Natural killer cell (primary cell): ENCODE results near the gene NRAP. TPM values are rescaled to one million over a fixed set of nuclear protein-coding genes. Genes with fewer than 3 reads are reported as not detected.

ENCODE experiments used
- ATAC-seq, 3 donors: fragments of 150-1000 bp in 2 of 3; fragments of 200-7000 bp in 1 of 3; cut with Tn5 transposase; 1 replicate in 1 of 3; 2 replicates in 2 of 3; pipeline ENCODE4 v1.10.0; 2021; ENCODE audit warnings: mild to moderate bottlenecking in 2 of 3, moderate library complexity in 2 of 3
- DNase-seq, 2 donors: peaks; one replicate each; pipeline versions ENCODE4 v3.0.0 to v3.0.0-alpha.2; 2013 to 2021; ENCODE audit warnings: mixed read lengths in 1 of 2
- H3K27ac ChIP-seq: one replicate; pipeline ENCODE4 v1.5.1; 2013; ENCODE audit warnings: mild to moderate bottlenecking, low read length
- H3K27me3 ChIP-seq: one replicate; pipeline ENCODE4 v1.6.1; 2013; ENCODE audit warnings: low read length; ENCODE audit not compliant: control insufficient read depth, insufficient read depth
- H3K36me3 ChIP-seq: one replicate; pipeline ENCODE4 v1.6.1; 2013; ENCODE audit warnings: low read length; ENCODE audit not compliant: control insufficient read depth, insufficient read depth
- H3K4me1 ChIP-seq: one replicate; pipeline ENCODE4 v1.6.1; 2013; ENCODE audit warnings: low read length; ENCODE audit not compliant: control insufficient read depth, insufficient read depth
- H3K4me3 ChIP-seq: one replicate; pipeline ENCODE4 v1.5.1; 2013; ENCODE audit warnings: low read length
- H3K9me3 ChIP-seq: one replicate; pipeline ENCODE4 v1.6.1; 2013; ENCODE audit warnings: low read length; ENCODE audit not compliant: control insufficient read depth, insufficient read depth
- H3K27ac Mint-ChIP-seq, 2 donors: one replicate each; pipeline ENCODE4 v1.8.0; 2022; ENCODE audit warnings: mild to moderate bottlenecking in 2 of 2, mixed read lengths in 2 of 2, moderate library complexity in 1 of 2
- H3K27me3 Mint-ChIP-seq, 2 donors: one replicate each; pipeline ENCODE4 v1.8.0; 2022; ENCODE audit warnings: low read depth in 2 of 2, mixed read lengths in 2 of 2
- H3K36me3 Mint-ChIP-seq: one replicate; pipeline ENCODE4 v1.8.0; 2022; ENCODE audit warnings: mixed read lengths
- H3K4me1 Mint-ChIP-seq, 2 donors: one replicate each; pipeline ENCODE4 v1.8.0; 2022; ENCODE audit warnings: mixed read lengths in 2 of 2
- H3K4me3 Mint-ChIP-seq: one replicate; pipeline ENCODE4 v1.8.0; 2022; ENCODE audit warnings: mild to moderate bottlenecking, moderate library complexity, mixed read lengths
- H3K9me3 Mint-ChIP-seq, 2 donors: one replicate each; pipeline ENCODE4 v1.8.0; 2022; ENCODE audit warnings: mixed read lengths in 2 of 2
- WGBS: methylation state at CpG from one replicate; pipeline ENCODE4 v1.1.7; 2013; ENCODE audit warnings: missing lambda C conversion rate; ENCODE audit not compliant: insufficient coverage; 5-methylcytosine and 5-hydroxymethylcytosine counted together
- intact Hi-C: fragments of 100-400 bp; cut with micrococcal nuclease; formaldehyde crosslinking; loops from one replicate; pipeline ENCODE4 v1.14.2; 2022
- total RNA-seq, 4 donors: library from RNA; stranded (reverse); fragments of 120-200 nt in 1 of 4; gene quantifications; one replicate each; pipeline versions ENCODE4 v1.2.3 to v1.2.4, GENCODE V29; 2013 to 2022
- TF ChIP-seq, protein P1 (sequence below): fragments of 200-600 bp; IDR thresholded peaks from one replicate; pipeline ENCODE4 v1.8.0; 2022; ENCODE audit warnings: antibody characterized with exemption

The NRAP gene
- not detected for total RNA-seq
- not detected for total RNA-seq (2013)

- Histone ChIP-seq H3K9me3 (no peaks in the 10 kb centered on the region), H3K4me3 (no peak within 1 kb of the TSS), H3K4me1 (no peaks in the 10 kb centered on the region), H3K27me3 (peaks cover 4% of the 10 kb centered on the region), H3K36me3 (no peaks in the 10 kb centered on the region), H3K27ac (no peak within 1 kb of the TSS)
- H3K9me3 Mint-ChIP-seq: no peaks in the 10 kb centered on the region
- H3K36me3 Mint-ChIP-seq: no peaks in the 10 kb centered on the region
- H3K27ac Mint-ChIP-seq: no peak within 1 kb of the TSS
- whole genome bisulfite sequencing: 75% methylated on average over 3 of the region's 5 CpGs
- DNase-seq: no peak
- intact Hi-C loops: no loop called here
- ATAC-seq: no peak
- H3K4me3 Mint-ChIP-seq: no peak within 1 kb of the TSS
- H3K27me3 Mint-ChIP-seq: peaks cover 10 to 14% of the 10 kb centered on the region in 2 donors
- TF ChIP-seq, protein P1, sequence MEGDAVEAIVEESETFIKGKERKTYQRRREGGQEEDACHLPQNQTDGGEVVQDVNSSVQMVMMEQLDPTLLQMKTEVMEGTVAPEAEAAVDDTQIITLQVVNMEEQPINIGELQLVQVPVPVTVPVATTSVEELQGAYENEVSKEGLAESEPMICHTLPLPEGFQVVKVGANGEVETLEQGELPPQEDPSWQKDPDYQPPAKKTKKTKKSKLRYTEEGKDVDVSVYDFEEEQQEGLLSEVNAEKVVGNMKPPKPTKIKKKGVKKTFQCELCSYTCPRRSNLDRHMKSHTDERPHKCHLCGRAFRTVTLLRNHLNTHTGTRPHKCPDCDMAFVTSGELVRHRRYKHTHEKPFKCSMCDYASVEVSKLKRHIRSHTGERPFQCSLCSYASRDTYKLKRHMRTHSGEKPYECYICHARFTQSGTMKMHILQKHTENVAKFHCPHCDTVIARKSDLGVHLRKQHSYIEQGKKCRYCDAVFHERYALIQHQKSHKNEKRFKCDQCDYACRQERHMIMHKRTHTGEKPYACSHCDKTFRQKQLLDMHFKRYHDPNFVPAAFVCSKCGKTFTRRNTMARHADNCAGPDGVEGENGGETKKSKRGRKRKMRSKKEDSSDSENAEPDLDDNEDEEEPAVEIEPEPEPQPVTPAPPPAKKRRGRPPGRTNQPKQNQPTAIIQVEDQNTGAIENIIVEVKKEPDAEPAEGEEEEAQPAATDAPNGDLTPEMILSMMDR: no peak
- H3K4me1 Mint-ChIP-seq: no peaks in the 10 kb centered on the region
Measured at GRCh38 chr10:113663908-113664307, at the start of gene NRAP. Gene NRAP (minus strand): TSS chr10:113664041. CDS start chr10:113663882, 159 bp downstream.

- Mint-ChIP-seq H3K27ac (no peak overlapping the region), H3K36me3 (no peaks in the 10 kb centered on the region), H3K9me3 (no peaks in the 10 kb centered on the region), H3K27me3 (no peaks in the 10 kb centered on the region), H3K4me1 (peaks cover 18 to 35% of the 10 kb centered on the region in 2 donors), H3K4me3 (no peak overlapping the region)
- no peaks in the 10 kb centered on the region for H3K4me1 ChIP-seq
- H3K36me3 ChIP-seq: peaks cover 3% of the 10 kb centered on the region
- ATAC-seq (no peak), DNase-seq (no peak)
- H3K27me3 ChIP-seq: no peaks in the 10 kb centered on the region
- H3K4me3 ChIP-seq: no peak overlapping the region
- TF ChIP-seq, protein P1: no peak
- intact Hi-C loops: no loop called here
- H3K9me3 ChIP-seq: no peaks in the 10 kb centered on the region
- 60% methylated on average over 1 of the region's 2 CpGs for WGBS
- no peak overlapping the region for H3K27ac ChIP-seq
Measured at GRCh38 chr10:113713640-113713982, 49.8 kb upstream of the NRAP start.

- no peaks in the 10 kb centered on the region for H3K9me3 Mint-ChIP-seq
- Histone ChIP-seq H3K9me3 (no peaks in the 10 kb centered on the region), H3K4me3 (no peak overlapping the region), H3K4me1 (no peaks in the 10 kb centered on the region), H3K27ac (no peak overlapping the region), H3K27me3 (no peaks in the 10 kb centered on the region), H3K36me3 (peaks cover 3% of the 10 kb centered on the region)
- H3K36me3 Mint-ChIP-seq: no peaks in the 10 kb centered on the region
- H3K27me3 Mint-ChIP-seq: no peaks in the 10 kb centered on the region
- intact Hi-C loops: no loop called here
- H3K4me3 Mint-ChIP-seq: no peak overlapping the region
- no peak for ATAC-seq
- no peak for DNase-seq
- TF ChIP-seq, protein P1: no peak
- H3K27ac Mint-ChIP-seq: no peak overlapping the region
- 92% methylated on average over 7 of the region's 8 CpGs for WGBS
- peaks cover 23 to 40% of the 10 kb centered on the region in 2 donors for H3K4me1 Mint-ChIP-seq
Measured at GRCh38 chr10:113712755-113713639, 49.2 kb upstream of the NRAP start.

DNA sequence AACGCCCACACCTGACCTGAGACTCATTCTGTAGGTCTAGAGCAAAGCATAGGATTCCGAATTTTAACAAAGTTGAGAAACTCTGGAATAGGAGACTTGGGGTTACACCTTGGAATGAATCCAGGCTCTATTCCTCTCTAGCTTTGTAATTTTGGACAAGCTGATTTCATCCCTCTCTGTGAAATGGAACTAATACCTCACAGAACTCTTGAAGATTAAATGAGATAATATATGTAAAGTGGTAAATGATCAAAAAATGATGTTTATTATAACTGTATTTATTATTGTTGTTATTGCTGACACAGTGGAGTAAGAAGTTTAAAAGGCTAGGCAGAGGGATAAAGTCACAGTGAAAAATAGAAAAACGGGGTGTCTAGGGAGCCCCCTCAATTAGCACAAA is 48.2 kb upstream of the NRAP start:
- Histone ChIP-seq H3K27ac (no peak overlapping the region), H3K36me3 (peaks cover 3% of the 10 kb centered on the region), H3K9me3 (no peaks in the 10 kb centered on the region), H3K4me1 (no peaks in the 10 kb centered on the region), H3K4me3 (no peak overlapping the region), H3K27me3 (no peaks in the 10 kb centered on the region)
- TF ChIP-seq, protein P1: no peak
- no peak overlapping the region for H3K27ac Mint-ChIP-seq
- intact Hi-C loops: no loop called here
- no peaks in the 10 kb centered on the region for H3K36me3 Mint-ChIP-seq
- WGBS: 100% methylated on average over 3 of the region's 3 CpGs
- no peaks in the 10 kb centered on the region for H3K9me3 Mint-ChIP-seq
- no peak for ATAC-seq
- H3K27me3 Mint-ChIP-seq: no peaks in the 10 kb centered on the region
- H3K4me3 Mint-ChIP-seq: no peak overlapping the region
- peaks cover 29 to 43% of the 10 kb centered on the region in 2 donors for H3K4me1 Mint-ChIP-seq
- DNase-seq: no peak
